HG02588 (cell line): ENCODE results near the gene SPRED2.

Experiments used
- ATAC-seq: cut with Tn5 transposase; IDR thresholded peaks from one replicate; pipeline ENCODE4 v1.9.1; 2021; ENCODE audit warnings: mild to moderate bottlenecking, moderate library complexity; ENCODE audit not compliant: unreplicated experiment

Gene SPRED2

GRCh38 chr2:65287364-65287763 lies 145.0 kb downstream of the SPRED2 start:
- ATAC-seq = no peak

GRCh38 chr2:65282477-65283053 lies 149.8 kb downstream of the SPRED2 start:
- ATAC-seq = no peak

- no peak for ATAC-seq
These were observed 150.6 kb downstream of the SPRED2 start for GRCh38 chr2:65281627-65282351.

- no peak for ATAC-seq
These were observed 152.6 kb downstream of the SPRED2 start for GRCh38 chr2:65279756-65280155.

GRCh38 chr2:65278531-65278981 lies 153.8 kb downstream of the SPRED2 start:
- no peak for ATAC-seq

- ATAC-seq = no peak
These were observed 154.5 kb downstream of the SPRED2 start for GRCh38 chr2:65277791-65278483.

- no peak for ATAC-seq
These were observed 155.3 kb downstream of the SPRED2 start for GRCh38 chr2:65277118-65277517.

GRCh38 chr2:65276609-65277008 lies 155.8 kb downstream of the SPRED2 start:
- ATAC-seq = no peak

GRCh38 chr2:65275141-65275915 lies 157.1 kb downstream of the SPRED2 start:
- no peak for ATAC-seq

- ATAC-seq = no peak
These were observed 159.1 kb downstream of the SPRED2 start for GRCh38 chr2:65273344-65273743.

GRCh38 chr2:65268957-65269356 lies 163.4 kb downstream of the SPRED2 start:
- no peak for ATAC-seq

- ATAC-seq = no peak
These were observed 165.4 kb downstream of the SPRED2 start for GRCh38 chr2:65267008-65267407.

- ATAC-seq = no peak
These were observed 166.7 kb downstream of the SPRED2 start for GRCh38 chr2:65265671-65266045.

- no peak for ATAC-seq
These were observed 167.4 kb downstream of the SPRED2 start for GRCh38 chr2:65264821-65265670.

GRCh38 chr2:65263986-65264385 lies 168.4 kb downstream of the SPRED2 start:
- ATAC-seq = no peak

- no peak for ATAC-seq
These were observed 169.1 kb downstream of the SPRED2 start for GRCh38 chr2:65263262-65263661.

- no peak for ATAC-seq
These were observed 170.7 kb downstream of the SPRED2 start for GRCh38 chr2:65261676-65262075.
